ENCODE data around the gene CCNQ. TPM values are rescaled to one million over a fixed set of nuclear protein-coding genes. Genes with fewer than 3 reads are reported as not detected.

Gene CCNQ
- total RNA-seq, 1 donor from 2014 or later = 15.3 TPM

DNA sequence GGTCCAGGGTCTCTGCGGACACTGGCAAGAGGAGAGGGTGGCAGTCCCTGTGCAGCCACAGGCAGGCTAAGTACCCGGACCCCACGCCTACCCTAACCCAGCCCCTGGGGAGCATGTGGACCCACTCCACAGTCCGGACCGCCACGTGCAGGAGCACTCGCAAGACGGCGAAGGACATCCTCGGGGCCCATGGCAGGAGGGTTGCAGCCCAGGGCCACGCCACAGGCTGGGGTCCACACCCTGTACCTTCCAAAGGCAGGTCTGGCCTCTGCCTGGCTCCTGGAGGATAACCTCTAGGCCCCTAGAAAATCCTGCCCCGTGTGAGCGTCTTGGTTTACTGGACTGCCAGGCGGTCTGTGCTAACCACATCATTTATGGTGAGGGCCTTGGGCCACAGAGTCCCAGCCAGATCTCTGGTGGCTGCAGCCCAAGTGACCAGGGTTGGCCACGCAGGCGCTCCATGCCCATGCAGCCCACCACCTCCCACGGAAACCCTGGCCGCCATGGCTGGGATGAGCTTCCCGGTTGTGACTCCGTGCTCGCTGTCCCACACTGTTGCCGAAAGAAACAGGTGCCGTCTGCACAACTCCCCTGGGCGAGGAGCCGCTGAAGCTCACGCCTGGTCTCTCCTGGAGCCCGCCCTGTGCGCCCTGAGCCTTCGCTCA lies 10.0 kb downstream of the CCNQ start:
- no peak overlapping the region for H3K27ac Mint-ChIP-seq (ENCODE audit: unreplicated experiment)
- H3K4me1 Mint-ChIP-seq (ENCODE audit: unreplicated experiment) = no peaks in the 10 kb centered on the region
- DNase-seq (ENCODE audit: low spot score) = no peak
- H3K36me3 Mint-ChIP-seq (ENCODE audit: low read depth, unreplicated experiment) = peaks cover 16% of the 10 kb centered on the region
- no peak overlapping the region for H3K4me3 Mint-ChIP-seq (ENCODE audit: unreplicated experiment)
- TF ChIP-seq, protein P1, sequence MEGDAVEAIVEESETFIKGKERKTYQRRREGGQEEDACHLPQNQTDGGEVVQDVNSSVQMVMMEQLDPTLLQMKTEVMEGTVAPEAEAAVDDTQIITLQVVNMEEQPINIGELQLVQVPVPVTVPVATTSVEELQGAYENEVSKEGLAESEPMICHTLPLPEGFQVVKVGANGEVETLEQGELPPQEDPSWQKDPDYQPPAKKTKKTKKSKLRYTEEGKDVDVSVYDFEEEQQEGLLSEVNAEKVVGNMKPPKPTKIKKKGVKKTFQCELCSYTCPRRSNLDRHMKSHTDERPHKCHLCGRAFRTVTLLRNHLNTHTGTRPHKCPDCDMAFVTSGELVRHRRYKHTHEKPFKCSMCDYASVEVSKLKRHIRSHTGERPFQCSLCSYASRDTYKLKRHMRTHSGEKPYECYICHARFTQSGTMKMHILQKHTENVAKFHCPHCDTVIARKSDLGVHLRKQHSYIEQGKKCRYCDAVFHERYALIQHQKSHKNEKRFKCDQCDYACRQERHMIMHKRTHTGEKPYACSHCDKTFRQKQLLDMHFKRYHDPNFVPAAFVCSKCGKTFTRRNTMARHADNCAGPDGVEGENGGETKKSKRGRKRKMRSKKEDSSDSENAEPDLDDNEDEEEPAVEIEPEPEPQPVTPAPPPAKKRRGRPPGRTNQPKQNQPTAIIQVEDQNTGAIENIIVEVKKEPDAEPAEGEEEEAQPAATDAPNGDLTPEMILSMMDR (IDR thresholded peaks at IDR 0.05; ENCODE audit: unreplicated experiment) = no peak
- H3K9me3 Mint-ChIP-seq (ENCODE audit: unreplicated experiment) = no peaks in the 10 kb centered on the region
- H3K27me3 Mint-ChIP-seq (ENCODE audit: unreplicated experiment) = no peaks in the 10 kb centered on the region

DNA sequence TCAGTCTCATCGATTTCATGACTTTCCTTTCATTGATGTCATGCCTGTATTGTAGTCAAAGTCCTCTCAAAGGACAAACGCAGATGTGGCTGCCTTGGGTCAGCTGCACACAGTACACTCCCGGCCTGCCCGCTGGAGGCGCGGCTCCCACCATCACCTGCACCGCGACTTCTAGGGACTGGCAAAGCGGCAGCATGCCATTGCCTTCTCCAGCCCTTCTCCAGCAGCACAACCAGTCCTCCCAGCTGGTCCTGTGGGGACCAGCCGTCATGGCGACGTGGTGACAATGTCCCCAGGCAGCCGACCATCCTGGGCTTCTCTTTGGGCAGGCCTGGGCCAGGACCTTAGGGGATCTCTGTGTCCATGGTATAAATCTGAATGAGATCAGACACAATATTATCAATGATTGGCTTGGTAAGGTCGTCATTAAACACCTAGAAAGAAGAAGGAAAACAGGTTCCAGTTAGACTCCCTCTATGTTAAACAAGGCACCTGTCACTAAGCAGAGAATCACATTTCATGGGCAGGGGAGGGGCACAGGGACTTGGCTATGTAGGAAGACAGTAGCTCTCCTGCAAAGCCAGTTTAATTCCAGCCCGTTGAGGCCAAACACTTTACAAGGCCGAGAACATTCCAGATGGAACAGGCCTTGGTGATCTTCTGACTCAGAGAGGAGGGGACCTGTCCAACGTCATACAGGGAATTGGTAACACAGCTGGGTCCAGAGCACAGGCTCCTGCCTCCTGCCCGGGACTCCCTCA lies 10.7 kb downstream of the CCNQ start:
- Mint-ChIP-seq H3K9me3 (ENCODE audit: unreplicated experiment) (no peaks in the 10 kb centered on the region), H3K4me3 (ENCODE audit: unreplicated experiment) (peak overlapping the region; percentile 51), H3K4me1 (ENCODE audit: unreplicated experiment) (no peaks in the 10 kb centered on the region), H3K27me3 (ENCODE audit: unreplicated experiment) (no peaks in the 10 kb centered on the region), H3K27ac (ENCODE audit: unreplicated experiment) (no peak overlapping the region), H3K36me3 (ENCODE audit: low read depth, unreplicated experiment) (peaks cover 11% of the 10 kb centered on the region)
- DNase-seq (ENCODE audit: low spot score) = no peak
- TF ChIP-seq, protein P1 (IDR thresholded peaks at IDR 0.05; ENCODE audit: unreplicated experiment) = no peak

GRCh38 chrX:153587342-153587741 lies 11.6 kb downstream of the CCNQ start:
- Mint-ChIP-seq H3K4me1 (ENCODE audit: unreplicated experiment) (no peaks in the 10 kb centered on the region), H3K4me3 (ENCODE audit: unreplicated experiment) (no peak overlapping the region), H3K27ac (ENCODE audit: unreplicated experiment) (no peak overlapping the region), H3K36me3 (ENCODE audit: low read depth, unreplicated experiment) (peaks cover 9% of the 10 kb centered on the region), H3K27me3 (ENCODE audit: unreplicated experiment) (no peaks in the 10 kb centered on the region), H3K9me3 (ENCODE audit: unreplicated experiment) (no peaks in the 10 kb centered on the region)
- TF ChIP-seq, protein P1 (IDR thresholded peaks at IDR 0.05; ENCODE audit: unreplicated experiment) = no peak
- DNase-seq (ENCODE audit: low spot score) = no peak

- TF ChIP-seq, protein P1 (IDR thresholded peaks at IDR 0.05; ENCODE audit: unreplicated experiment) = no peak
- DNase-seq (ENCODE audit: low spot score) = no peak
- Mint-ChIP-seq H3K27ac (ENCODE audit: unreplicated experiment) (no peak overlapping the region), H3K36me3 (ENCODE audit: low read depth, unreplicated experiment) (peaks cover 9% of the 10 kb centered on the region), H3K4me1 (ENCODE audit: unreplicated experiment) (no peaks in the 10 kb centered on the region), H3K27me3 (ENCODE audit: unreplicated experiment) (no peaks in the 10 kb centered on the region), H3K9me3 (ENCODE audit: unreplicated experiment) (no peaks in the 10 kb centered on the region), H3K4me3 (ENCODE audit: unreplicated experiment) (no peak overlapping the region)
These were observed 13.1 kb downstream of the CCNQ start for GRCh38 chrX:153585827-153586226.

- no peaks in the 10 kb centered on the region for H3K4me1 Mint-ChIP-seq (ENCODE audit: unreplicated experiment)
- H3K9me3 Mint-ChIP-seq (ENCODE audit: unreplicated experiment) = no peaks in the 10 kb centered on the region
- H3K27ac Mint-ChIP-seq (ENCODE audit: unreplicated experiment) = no peak overlapping the region
- H3K27me3 Mint-ChIP-seq (ENCODE audit: unreplicated experiment) = no peaks in the 10 kb centered on the region
- H3K36me3 Mint-ChIP-seq (ENCODE audit: low read depth, unreplicated experiment) = peaks cover 8% of the 10 kb centered on the region
- DNase-seq (ENCODE audit: low spot score) = no peak
- TF ChIP-seq, protein P1 (IDR thresholded peaks at IDR 0.05; ENCODE audit: unreplicated experiment) = no peak
- H3K4me3 Mint-ChIP-seq (ENCODE audit: unreplicated experiment) = no peak overlapping the region
These were observed 15.5 kb downstream of the CCNQ start for GRCh38 chrX:153583433-153583832.
